NCI-H446 (cell line): ENCODE results near the gene REL.
"Not testable (repeated sequence)": the region's sequence is repeated elsewhere in the genome, so short reads cannot be mapped to it uniquely, and the experiment has no call there.

Experiments used
- DNase-seq, 2 experiments: peaks; one replicate each; lab custom pipeline; 2025; lab: John Stamatoyannopoulos, UW

REL gene

GRCh38 chr2:60925994-60926740, 44.8 kb downstream of the REL start:
- DNase-seq: no peak

- DNase-seq: no peak
Observed at GRCh38 chr2:60926741-60927552, 45.6 kb downstream of the REL start.

- DNase-seq: not testable (repeated sequence)
Observed at GRCh38 chr2:60932061-60932460, 50.7 kb downstream of the REL start.

- no peak for DNase-seq
Observed at GRCh38 chr2:60932954-60933353, 51.6 kb downstream of the REL start.

- peak; percentile 23 to 67 for DNase-seq
Observed at GRCh38 chr2:60934165-60934722, 52.9 kb downstream of the REL start.

- DNase-seq: peak; percentile 28 to 95
Observed at GRCh38 chr2:60936757-60937156, 55.4 kb downstream of the REL start.

GRCh38 chr2:60938301-60938700, 56.9 kb downstream of the REL start:
- DNase-seq: peak in 1 of 2 experiments; percentile 48

- no peak for DNase-seq
Observed at GRCh38 chr2:60939622-60940021, 58.2 kb downstream of the REL start.

- DNase-seq: peak; percentile 55 to 83
Observed at GRCh38 chr2:60945341-60945740, 64.0 kb downstream of the REL start.

- DNase-seq: no peak
Observed at GRCh38 chr2:60947056-60947455, 65.7 kb downstream of the REL start.

GRCh38 chr2:60948161-60948560, 66.8 kb downstream of the REL start:
- no peak for DNase-seq

- no peak for DNase-seq
Observed at GRCh38 chr2:60948926-60949579, 67.7 kb downstream of the REL start.

GRCh38 chr2:60954139-60954538, 72.8 kb downstream of the REL start:
- no peak for DNase-seq

GRCh38 chr2:60957224-60957623, 75.8 kb downstream of the REL start:
- DNase-seq: no peak

GRCh38 chr2:60957643-60958042, 76.3 kb downstream of the REL start:
- no peak for DNase-seq

- DNase-seq: no peak
Observed at GRCh38 chr2:60958361-60958760, 77.0 kb downstream of the REL start.

GRCh38 chr2:60958800-60959199, 77.4 kb downstream of the REL start:
- no peak for DNase-seq

GRCh38 chr2:60959501-60959900, 78.1 kb downstream of the REL start:
- DNase-seq: no peak

- no peak for DNase-seq
Observed at GRCh38 chr2:60960706-60961105, 79.3 kb downstream of the REL start.

- DNase-seq: no peak
Observed at GRCh38 chr2:60961457-60961856, 80.1 kb downstream of the REL start.

GRCh38 chr2:60962528-60962927, 81.2 kb downstream of the REL start:
- DNase-seq: no peak

- DNase-seq: peak in 1 of 2 experiments; percentile 21
Observed at GRCh38 chr2:60963190-60963589, 81.8 kb downstream of the REL start.
